Left renal cortex interstitium (tissue), 4 donors: ENCODE measurements around the gene SCRG1. TPM values are rescaled to one million over a fixed set of nuclear protein-coding genes. Genes with fewer than 3 reads are reported as not detected.

Experiments used
- DNase-seq, 4 donors: peaks; one replicate each; pipeline ENCODE4 v3.0.0-alpha.2; 2013; ENCODE audit warnings: low read depth in 4 of 4, low spot score in 2 of 4, missing footprints in 1 of 4
- polyA plus RNA-seq, 4 donors: library from polyadenylated mRNA; unstranded; fragments of 120-200 nt; gene quantifications; one replicate each; pipeline ENCODE4 v1.2.1, GENCODE V29; 2013; ENCODE audit not compliant: insufficient read length in 4 of 4

SCRG1 gene
- polyA plus RNA-seq = under 1 TPM; 0.34 to 0.82 (median 0.42) TPM

GRCh38 chr4:173398779-173399415 lies at the start of gene SCRG1:
Gene SCRG1 (minus strand): TSS chr4:173399116. CDS start chr4:173391414, 7,702 bp downstream.
- no peak for DNase-seq

- no peak for DNase-seq
Measured at GRCh38 chr4:173448103-173448502, 49.2 kb upstream of the SCRG1 start.

GRCh38 chr4:173446416-173446815 lies 47.5 kb upstream of the SCRG1 start:
- DNase-seq = no peak

GRCh38 chr4:173443121-173443520 lies 44.2 kb upstream of the SCRG1 start:
- no peak for DNase-seq

GRCh38 chr4:173442223-173442932 lies 43.5 kb upstream of the SCRG1 start:
- no peak for DNase-seq

- no peak for DNase-seq
Measured at GRCh38 chr4:173440888-173441287, 42.0 kb upstream of the SCRG1 start.

GRCh38 chr4:173436771-173437265 lies 37.9 kb upstream of the SCRG1 start:
- DNase-seq = no peak

GRCh38 chr4:173436149-173436579 lies 37.2 kb upstream of the SCRG1 start:
- DNase-seq = no peak

GRCh38 chr4:173434231-173434630 lies 35.3 kb upstream of the SCRG1 start:
- DNase-seq = no peak

- no peak for DNase-seq
Measured at GRCh38 chr4:173433447-173433846, 34.5 kb upstream of the SCRG1 start.

GRCh38 chr4:173432430-173432829 lies 33.5 kb upstream of the SCRG1 start:
- no peak for DNase-seq

- no peak for DNase-seq
Measured at GRCh38 chr4:173426064-173426463, 27.1 kb upstream of the SCRG1 start.

GRCh38 chr4:173424899-173425805 lies 26.2 kb upstream of the SCRG1 start:
- no peak for DNase-seq

- DNase-seq = no peak
Measured at GRCh38 chr4:173420801-173421200, 21.9 kb upstream of the SCRG1 start.

- no peak for DNase-seq
Measured at GRCh38 chr4:173420324-173420752, 21.4 kb upstream of the SCRG1 start.

GRCh38 chr4:173418639-173419038 lies 19.7 kb upstream of the SCRG1 start:
- DNase-seq = no peak

- DNase-seq = no peak
Measured at GRCh38 chr4:173417833-173418232, 18.9 kb upstream of the SCRG1 start.

- DNase-seq = no peak
Measured at GRCh38 chr4:173415885-173416653, 17.2 kb upstream of the SCRG1 start.

- DNase-seq = no peak
Measured at GRCh38 chr4:173415092-173415491, 16.2 kb upstream of the SCRG1 start.

GRCh38 chr4:173414456-173414855 lies 15.5 kb upstream of the SCRG1 start:
- DNase-seq = no peak
